ENCODE data around the gene ATP6V1G3. TPM values are rescaled to one million over a fixed set of nuclear protein-coding genes. Genes with fewer than 3 reads are reported as not detected.

Gene ATP6V1G3
- total and polyA plus RNA-seq, 2 of the 4 experiments (the other 2 are of a cell fraction): not detected

DNA sequence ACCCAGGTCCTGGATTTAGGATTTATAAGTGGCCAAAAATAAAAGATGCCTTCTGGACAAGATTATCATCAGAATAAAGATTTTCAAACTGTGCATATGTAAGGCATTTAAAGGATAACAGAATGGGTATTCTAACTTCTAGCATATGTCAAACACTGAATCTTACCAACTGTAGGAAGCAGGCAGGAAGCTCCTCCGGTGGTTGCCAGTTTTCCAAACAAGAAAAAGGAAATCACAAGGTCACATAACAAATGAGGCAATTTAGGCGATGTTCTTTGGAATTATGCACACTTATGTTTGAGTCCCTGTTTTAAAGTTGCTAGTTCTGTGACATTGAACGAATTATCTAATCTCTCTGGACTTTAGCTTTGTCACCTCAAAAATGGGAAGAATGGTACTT, 48.9 kb downstream of the ATP6V1G3 start:
- in situ Hi-C loops (cut with MboI; ENCODE audit: low sequenced_read_pairs): no loop called here
- CTCF ChIA-PET: interaction anchor here (0.8 kb wide), 1 partner anchor 333 kb away, joined by 3 read pairs; no protein-coding TSS in a partner anchor

More for the DNA sequence above, 48.9 kb downstream of the ATP6V1G3 start:
- intact Hi-C loops (cut with micrococcal nuclease) (no loop called here), dilution Hi-C loops (cut with HindIII; ENCODE audit: low sequenced_read_pairs, unreplicated experiment) (no loop called here)
- Histone ChIP-seq H3K4me1 (ENCODE audit: control insufficient read depth, insufficient read depth, low read length) (peaks cover 17% of the 10 kb centered on the region), H2AK9ac (replicated peaks; ENCODE audit: low read depth, low read length, poor library complexity) (no peak overlapping the region), H3K36me3 (ENCODE audit: control insufficient read depth, insufficient read depth, low read length) (no peaks in the 10 kb centered on the region), H3K27ac (ENCODE audit: insufficient read depth, low read length) (no peak overlapping the region), H4K5ac (ENCODE audit: low read depth, low read length) (peak overlapping the region; percentile 63; the same call in 1 of the 2 replicates), H3K27me3 (ENCODE audit: control insufficient read depth, insufficient read depth, low read length) (no peaks in the 10 kb centered on the region), H2BK120ac (ENCODE audit: low read depth, low read length) (peak overlapping the region; percentile 90), H3K14ac (replicated peaks; ENCODE audit: low read depth, low read length) (peak overlapping the region; percentile 75), H2BK20ac (ENCODE audit: low read depth, low read length) (peak overlapping the region; percentile 79), H3K9me3 (ENCODE audit: control insufficient read depth, insufficient read depth, low read length) (no peaks in the 10 kb centered on the region), H3K18ac (ENCODE audit: low read depth, low read length) (peak overlapping the region; percentile 80; the same call in 1 of the 2 replicates), H3K4me2 (ENCODE audit: low read depth, low read length) (no peak overlapping the region), H3K4me3 (ENCODE audit: insufficient read depth, low read depth, low read length) (no peak overlapping the region), H2BK15ac (ENCODE audit: low read depth, low read length) (peak overlapping the region; percentile 85; the same call in 2 of the 3 replicates), H4K91ac (ENCODE audit: insufficient read depth, low read depth, low read length) (peak overlapping the region; percentile 60; the same call in 1 of the 2 replicates), H3K23ac (ENCODE audit: low read depth, low read length) (peak overlapping the region; percentile 67; the same call in 1 of the 2 replicates), H3K9me1 (ENCODE audit: insufficient read depth, low read length) (peaks cover 25% of the 10 kb centered on the region), H2AK5ac (ENCODE audit: low read depth, low read length) (peak overlapping the region; percentile 18; the same call in 1 of the 2 replicates), H2AFZ (replicated peaks; ENCODE audit: low read length, poor library complexity) (no peak overlapping the region), H3K56ac (ENCODE audit: extremely low read depth, insufficient read depth, low read length) (no peak overlapping the region), H3K4ac (ENCODE audit: low read depth, low read length) (peak overlapping the region; percentile 70), H3K79me1 (ENCODE audit: low read depth in 1 of 2, low read length in 2 of 2) (no peaks in the 10 kb centered on the region; a peak in 2 of 4 replicates), H3K9ac (ENCODE audit: low read depth, low read length) (no peak overlapping the region), H2BK5ac (ENCODE audit: low read depth, low read length, poor library complexity, severe bottlenecking) (peak overlapping the region; percentile 15), H4K20me1 (ENCODE audit: insufficient read depth, low read length) (no peaks in the 10 kb centered on the region), H4K8ac (ENCODE audit: low read depth in 2 of 2, low read length in 2 of 2) (peak overlapping the region in 1 of 2 experiments; percentile 27; a peak in 2 of 4 replicates)
- POLR2A ChIA-PET (ENCODE audit: unreplicated experiment): no interaction called here
- BruUV-seq (replicated peaks): no TSS peak
- ATAC-seq (ENCODE audit: low read depth): no peak
- no peak for DNase-seq
- TF ChIP-seq CTCF (conservative IDR thresholded peaks at IDR 0.05; ENCODE audit: low read depth, low read length) (no peak), RAD21 (IDR thresholded peaks at IDR 0.05; ENCODE audit: low read length) (no peak), FOS (IDR thresholded peaks at IDR 0.05; ENCODE audit: low read depth, low read length) (no peak), BHLHE40 (IDR thresholded peaks at IDR 0.05; ENCODE audit: low read depth, low read length) (no peak), NFE2L2 (IDR thresholded peaks at IDR 0.05; ENCODE audit: low read depth, low read length) (no peak), RFX5 (IDR thresholded peaks at IDR 0.05; ENCODE audit: low read depth, low read length) (no peak), MAZ (IDR thresholded peaks at IDR 0.05; ENCODE audit: borderline replicate concordance, low read depth, low read length) (no peak), ELK1 (IDR thresholded peaks at IDR 0.05; ENCODE audit: borderline replicate concordance, low read depth, low read length) (no peak), SMC3 (IDR thresholded peaks at IDR 0.05; ENCODE audit: low read depth, low read length) (no peak), CEBPB (IDR thresholded peaks at IDR 0.05; ENCODE audit: low read depth, low read length) (no peak), CHD1 (IDR thresholded peaks at IDR 0.05; ENCODE audit: low read depth, low read length) (no peak), MXI1 (IDR thresholded peaks at IDR 0.05; ENCODE audit: borderline replicate concordance, low read depth, low read length) (no peak), MAFK (IDR thresholded peaks at IDR 0.05; ENCODE audit: low read depth, low read length) (no peak), RCOR1 (IDR thresholded peaks at IDR 0.05; ENCODE audit: insufficient replicate concordance, low read length) (no peak), POLR2A (IDR thresholded peaks at IDR 0.05; ENCODE audit: low read depth, low read length) (no peak)
- TF ChIP-seq, protein P1, sequence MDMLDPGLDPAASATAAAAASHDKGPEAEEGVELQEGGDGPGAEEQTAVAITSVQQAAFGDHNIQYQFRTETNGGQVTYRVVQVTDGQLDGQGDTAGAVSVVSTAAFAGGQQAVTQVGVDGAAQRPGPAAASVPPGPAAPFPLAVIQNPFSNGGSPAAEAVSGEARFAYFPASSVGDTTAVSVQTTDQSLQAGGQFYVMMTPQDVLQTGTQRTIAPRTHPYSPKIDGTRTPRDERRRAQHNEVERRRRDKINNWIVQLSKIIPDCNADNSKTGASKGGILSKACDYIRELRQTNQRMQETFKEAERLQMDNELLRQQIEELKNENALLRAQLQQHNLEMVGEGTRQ (IDR thresholded peaks at IDR 0.05; ENCODE audit: low read depth, low read length): no peak
- WGBS, 2 experiments (ENCODE audit: extremely low coverage in 2 of 2, insufficient read length in 1 of 2): no CpG with 5 or more reads among the region's 3 CpGs

Data from IMR-90 (cell line).